KMS-11 (cell line): ENCODE data around the gene PACSIN2.
"Not testable (repeated sequence)": the region's sequence is repeated elsewhere in the genome, so short reads cannot be mapped to it uniquely, and the experiment has no call there.

Experiments
- H2AFZ ChIP-seq: fragments of 200-600 bp; sonication (generic); 2 replicates; pipeline ENCODE4 v1.6.1; 2016; ENCODE audit warnings: antibody characterized with exemption, mixed run types, low read depth
- H3K27ac ChIP-seq: fragments of 200-600 bp; sonication (generic); 2 replicates; pipeline ENCODE4 v1.6.1; 2016; ENCODE audit warnings: mild to moderate bottlenecking, mixed run types
- H3K27me3 ChIP-seq: fragments of 200-600 bp; sonication (generic); 2 replicates; pipeline ENCODE4 v1.6.1; 2017; ENCODE audit warnings: mild to moderate bottlenecking, low read depth, mixed run types, moderate library complexity; ENCODE audit not compliant: insufficient read depth
- H3K36me3 ChIP-seq: fragments of 200-600 bp; sonication (generic); 2 replicates; pipeline ENCODE4 v1.6.1; 2017; ENCODE audit warnings: mild to moderate bottlenecking, mixed run types; ENCODE audit not compliant: insufficient read depth
- H3K4me1 ChIP-seq: fragments of 200-600 bp; sonication (generic); 2 replicates; pipeline ENCODE4 v1.6.1; 2016; ENCODE audit warnings: mild to moderate bottlenecking, low read depth, mixed run types; ENCODE audit not compliant: poor library complexity, severe bottlenecking
- H3K4me2 ChIP-seq: fragments of 200-600 bp; sonication (generic); 2 replicates; pipeline ENCODE4 v1.7.0; 2016; ENCODE audit warnings: mild to moderate bottlenecking, mixed run types
- H3K4me3 ChIP-seq: fragments of 200-600 bp; sonication (generic); IDR thresholded peaks from 2 replicates; pipeline ENCODE4 v1.6.1; 2017; ENCODE audit warnings: low read depth, low read length, mixed read lengths; ENCODE audit not compliant: insufficient read depth
- H3K79me2 ChIP-seq: fragments of 200-600 bp; sonication (generic); 2 replicates; pipeline ENCODE4 v1.6.1; 2016; ENCODE audit warnings: low read depth, mixed run types; ENCODE audit not compliant: insufficient read depth
- H3K9ac ChIP-seq: fragments of 200-600 bp; sonication (generic); 2 replicates; pipeline ENCODE4 v1.6.1; 2016; ENCODE audit warnings: mild to moderate bottlenecking, mixed run types
- H4K20me1 ChIP-seq: fragments of 200-600 bp; sonication (generic); 2 replicates; pipeline ENCODE4 v1.6.1; 2016; ENCODE audit warnings: mild to moderate bottlenecking, mixed run types; ENCODE audit not compliant: insufficient read depth
- CTCF ChIP-seq: fragments of 200-600 bp; sonication (generic); conservative IDR thresholded peaks from 2 replicates; pipeline ENCODE4 v1.6.1; 2017; ENCODE audit warnings: low read depth, mild to moderate bottlenecking, antibody characterized with exemption, low read length, moderate library complexity, mixed read lengths

PACSIN2 gene

GRCh38 chr22:43031617-43032016, 16.7 kb upstream of the PACSIN2 start:
- Histone ChIP-seq H3K36me3 (no peaks in the 10 kb centered on the region), H3K79me2 (no peaks in the 10 kb centered on the region), H4K20me1 (no peaks in the 10 kb centered on the region), H3K27me3 (no peaks in the 10 kb centered on the region), H3K9ac (no peak overlapping the region), H3K27ac (no peak overlapping the region), H3K4me3 (no peak overlapping the region), H2AFZ (no peak overlapping the region), H3K4me1 (no peaks in the 10 kb centered on the region), H3K4me2 (no peak overlapping the region)
- no peak for TF ChIP-seq CTCF

- H3K36me3 ChIP-seq: no peaks in the 10 kb centered on the region
- H3K79me2 ChIP-seq: no peaks in the 10 kb centered on the region; the same call in 1 of the 2 replicates
- H2AFZ ChIP-seq: no peak overlapping the region
- H4K20me1 ChIP-seq: no peaks in the 10 kb centered on the region
- no peak overlapping the region for H3K9ac ChIP-seq
- no peak overlapping the region for H3K27ac ChIP-seq
- TF ChIP-seq CTCF: no peak
- H3K27me3 ChIP-seq: no peaks in the 10 kb centered on the region
- H3K4me3 ChIP-seq: no peak overlapping the region
- peaks cover 11% of the 10 kb centered on the region for H3K4me1 ChIP-seq
- H3K4me2 ChIP-seq: no peak overlapping the region
Observed at GRCh38 chr22:43018615-43019014, 3.7 kb upstream of the PACSIN2 start.

GRCh38 chr22:43017525-43018460, 2.8 kb upstream of the PACSIN2 start:
- H3K4me3 ChIP-seq: no peak overlapping the region
- H2AFZ ChIP-seq: no peak overlapping the region
- no peaks in the 10 kb centered on the region for H3K27me3 ChIP-seq
- no peak overlapping the region for H3K4me2 ChIP-seq
- H3K9ac ChIP-seq: no peak overlapping the region
- TF ChIP-seq CTCF: no peak
- H3K36me3 ChIP-seq: no peaks in the 10 kb centered on the region
- no peak overlapping the region for H3K27ac ChIP-seq
- no peaks in the 10 kb centered on the region for H4K20me1 ChIP-seq
- no peaks in the 10 kb centered on the region; the same call in 1 of the 2 replicates for H3K79me2 ChIP-seq
- H3K4me1 ChIP-seq: peaks cover 12% of the 10 kb centered on the region

GRCh38 chr22:43016150-43016549, 1.2 kb upstream of the PACSIN2 start:
- peak overlapping the region; percentile 96; the same call in 1 of the 2 replicates for H3K4me2 ChIP-seq
- not testable (repeated sequence) for H3K36me3 ChIP-seq, H3K4me3 ChIP-seq, H3K9ac ChIP-seq, H3K79me2 ChIP-seq, H4K20me1 ChIP-seq, H3K27me3 ChIP-seq, H3K27ac ChIP-seq, H2AFZ ChIP-seq
- peaks cover 12% of the 10 kb centered on the region for H3K4me1 ChIP-seq

- peak overlapping the region; percentile 58; the same call in 1 of the 2 replicates for H3K9ac ChIP-seq
- no peaks in the 10 kb centered on the region for H4K20me1 ChIP-seq
- peaks cover 12% of the 10 kb centered on the region for H3K4me1 ChIP-seq
- peaks cover 12% of the 10 kb centered on the region; the same call in 1 of the 2 replicates for H3K79me2 ChIP-seq
- no peaks in the 10 kb centered on the region for H3K27me3 ChIP-seq
- peak overlapping the region; percentile 99 for H2AFZ ChIP-seq
- H3K36me3 ChIP-seq: no peaks in the 10 kb centered on the region
- H3K27ac ChIP-seq: no peak overlapping the region
- TF ChIP-seq CTCF: no peak
- peak overlapping the region; percentile 96 for H3K4me2 ChIP-seq
- H3K4me3 ChIP-seq: no peak overlapping the region
Observed at GRCh38 chr22:43015677-43016042, 711 bp upstream of the PACSIN2 start.
